Kidney glomerular epithelial cell (primary cell): ENCODE results near the gene TAX1BP3.
A peak's percentile ranks its signal among the peaks of the same experiment; 100 is the strongest.
"Not testable (repeated sequence)": the region's sequence is repeated elsewhere in the genome, so short reads cannot be mapped to it uniquely, and the experiment has no call there.

Experiments
- DNase-seq: peaks from one replicate; lab custom pipeline; 2025; lab: John Stamatoyannopoulos, UW

The TAX1BP3 gene, protein sequence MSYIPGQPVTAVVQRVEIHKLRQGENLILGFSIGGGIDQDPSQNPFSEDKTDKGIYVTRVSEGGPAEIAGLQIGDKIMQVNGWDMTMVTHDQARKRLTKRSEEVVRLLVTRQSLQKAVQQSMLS

DNA sequence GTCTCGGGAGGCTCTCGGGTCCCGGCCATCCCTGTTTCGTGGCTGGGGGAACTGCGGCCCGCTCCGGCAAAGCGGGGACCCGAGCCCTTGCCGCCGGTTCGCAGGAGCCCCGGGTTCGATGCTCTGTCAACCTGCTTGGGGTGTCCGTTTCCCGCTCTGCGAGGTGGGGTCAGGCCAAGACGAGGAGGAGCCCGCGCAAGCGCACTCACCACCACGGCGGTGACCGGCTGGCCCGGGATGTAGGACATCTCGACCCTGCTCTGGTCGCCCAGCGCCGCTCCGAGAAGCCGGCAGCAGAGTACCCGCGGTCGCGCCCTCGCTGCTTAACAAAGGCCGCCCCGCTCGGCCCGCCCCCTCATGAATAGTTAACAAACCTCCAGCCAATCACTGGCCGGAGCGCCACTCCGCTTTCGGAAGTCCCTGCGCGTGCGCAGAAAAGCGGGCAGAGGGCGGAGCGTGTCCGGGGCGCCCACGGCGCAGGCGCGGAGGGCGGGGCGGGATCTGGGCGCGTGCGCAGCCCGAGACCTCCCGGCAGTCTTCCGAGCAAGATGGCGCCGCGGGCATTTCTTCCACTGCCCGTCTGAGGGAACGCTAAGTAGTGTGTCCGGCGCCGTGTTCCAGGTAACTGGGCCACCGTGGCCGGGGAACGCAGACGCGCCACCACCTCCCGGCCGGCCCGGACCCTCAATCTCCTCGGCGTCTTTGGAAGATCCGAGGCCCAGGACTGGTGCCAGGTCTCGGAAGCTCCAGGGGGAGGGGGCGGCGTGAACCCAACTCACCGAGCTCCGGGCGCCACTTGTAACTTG is at the start of gene TAX1BP3, which contains the start of gene EMC6:
TSS of gene TAX1BP3 (minus strand) at position 300 of the 806 bp plus-strand sequence. CDS start at position 248, 52 bp downstream.
TSS of gene EMC6 (plus strand) at position 534 of the 806 bp plus-strand sequence. CDS start 335 bp downstream, outside the sequence.
- peak; percentile 94 for DNase-seq

DNA sequence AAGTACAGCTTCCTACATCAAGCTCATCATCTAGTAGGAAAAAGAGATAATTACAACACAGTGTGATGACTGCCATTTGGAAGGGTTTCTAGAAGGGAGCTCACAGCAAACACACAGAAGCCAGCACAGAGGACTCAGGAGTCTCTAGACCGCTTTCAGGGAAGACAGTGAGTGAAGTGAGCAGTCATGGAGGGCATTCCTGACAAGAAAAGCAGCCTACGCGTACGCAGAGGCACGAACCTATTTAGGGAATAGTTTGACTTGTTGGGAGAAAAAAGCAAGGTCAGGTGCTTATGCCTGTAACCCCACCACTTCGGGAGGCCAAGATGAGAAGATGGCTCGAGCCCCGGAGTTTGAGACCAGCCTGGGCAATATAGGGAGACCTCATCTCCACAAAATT is 46.9 kb upstream of the TAX1BP3 start:
- DNase-seq: no peak

DNA sequence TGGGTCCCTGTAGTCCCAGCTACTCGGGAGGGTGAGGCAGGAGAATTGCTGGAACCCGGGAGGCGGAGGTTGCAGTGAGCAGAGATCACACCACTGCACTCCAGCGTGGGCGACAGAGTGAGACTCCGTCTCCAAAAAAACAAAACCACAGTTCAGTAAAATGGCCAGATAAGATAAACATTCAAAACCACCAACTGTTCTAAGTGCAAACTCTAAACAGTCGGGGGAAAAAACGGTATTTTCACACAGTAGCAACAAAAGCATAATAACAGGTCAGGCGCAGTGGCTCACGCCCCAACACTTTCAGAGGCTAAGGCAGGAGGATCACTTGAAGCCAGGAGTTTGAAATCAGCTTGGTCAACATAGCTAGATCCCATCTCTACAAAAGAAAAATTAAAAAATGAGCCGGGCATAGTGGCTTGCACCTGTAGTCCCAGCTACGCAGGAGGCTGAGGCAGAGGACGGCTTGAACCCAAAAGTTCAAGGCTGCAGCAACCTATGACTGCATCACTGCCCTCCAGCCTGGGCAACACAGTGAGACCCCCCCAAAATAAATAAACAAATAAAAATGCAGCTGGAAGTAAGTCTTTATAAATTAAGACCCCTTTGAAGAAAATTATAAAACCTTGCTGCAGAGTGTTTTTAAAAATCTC is 44.6 kb upstream of the TAX1BP3 start:
- no peak for DNase-seq

DNA sequence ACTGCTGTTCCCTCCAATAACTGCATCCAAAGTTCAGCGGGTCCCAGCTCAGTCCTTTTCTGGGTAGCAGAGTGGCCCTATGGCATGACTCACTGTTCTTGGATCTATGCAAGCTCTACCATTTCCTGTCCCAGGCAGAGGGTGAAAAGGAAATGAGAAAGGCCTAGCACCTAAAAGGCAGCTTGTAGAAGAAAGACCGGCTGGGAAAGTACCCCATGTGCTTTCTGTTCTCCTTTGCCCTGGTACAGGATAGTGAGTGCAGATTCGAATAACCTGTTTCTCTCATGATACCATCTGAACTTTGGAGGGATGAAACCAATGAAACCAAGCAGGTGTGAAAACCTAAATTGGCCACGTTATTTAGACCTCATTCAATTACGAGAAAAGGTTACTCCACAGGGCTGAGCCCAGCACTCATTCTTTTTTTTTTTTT is 42.6 kb upstream of the TAX1BP3 start:
- DNase-seq: no peak

DNA sequence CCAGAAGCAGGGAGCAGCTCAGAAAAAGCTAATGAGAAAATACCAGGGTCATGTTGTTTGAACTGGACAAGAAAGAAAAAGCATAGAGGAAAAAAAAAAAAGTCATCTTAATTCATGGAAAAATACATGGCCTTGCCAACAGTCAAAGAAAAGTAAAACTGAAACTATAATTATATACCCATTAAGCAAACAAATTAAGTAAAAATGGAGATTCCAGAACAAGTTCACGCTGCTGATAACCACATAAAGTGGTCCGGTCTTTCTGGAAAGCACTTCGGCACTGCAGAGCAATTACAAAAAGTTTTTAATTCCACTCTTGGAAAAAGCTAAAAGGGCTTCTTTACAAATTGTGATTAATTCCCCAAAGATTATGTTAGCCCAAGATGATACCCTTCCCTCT is 40.0 kb upstream of the TAX1BP3 start:
- no peak for DNase-seq

DNA sequence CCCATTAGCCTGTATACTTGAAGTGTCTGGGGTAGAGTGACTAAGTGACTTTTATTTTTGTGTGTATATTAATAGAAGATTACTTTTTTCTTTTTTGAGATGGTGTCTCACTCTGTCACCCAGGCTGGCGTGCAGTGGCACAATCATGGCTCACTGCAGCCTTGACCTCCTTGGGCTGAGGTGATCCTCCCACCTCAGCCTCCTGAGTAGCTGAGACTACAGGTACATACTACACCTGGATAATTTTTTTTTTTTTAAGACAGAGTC is 37.3 kb upstream of the TAX1BP3 start:
- DNase-seq: not testable (repeated sequence)

DNA sequence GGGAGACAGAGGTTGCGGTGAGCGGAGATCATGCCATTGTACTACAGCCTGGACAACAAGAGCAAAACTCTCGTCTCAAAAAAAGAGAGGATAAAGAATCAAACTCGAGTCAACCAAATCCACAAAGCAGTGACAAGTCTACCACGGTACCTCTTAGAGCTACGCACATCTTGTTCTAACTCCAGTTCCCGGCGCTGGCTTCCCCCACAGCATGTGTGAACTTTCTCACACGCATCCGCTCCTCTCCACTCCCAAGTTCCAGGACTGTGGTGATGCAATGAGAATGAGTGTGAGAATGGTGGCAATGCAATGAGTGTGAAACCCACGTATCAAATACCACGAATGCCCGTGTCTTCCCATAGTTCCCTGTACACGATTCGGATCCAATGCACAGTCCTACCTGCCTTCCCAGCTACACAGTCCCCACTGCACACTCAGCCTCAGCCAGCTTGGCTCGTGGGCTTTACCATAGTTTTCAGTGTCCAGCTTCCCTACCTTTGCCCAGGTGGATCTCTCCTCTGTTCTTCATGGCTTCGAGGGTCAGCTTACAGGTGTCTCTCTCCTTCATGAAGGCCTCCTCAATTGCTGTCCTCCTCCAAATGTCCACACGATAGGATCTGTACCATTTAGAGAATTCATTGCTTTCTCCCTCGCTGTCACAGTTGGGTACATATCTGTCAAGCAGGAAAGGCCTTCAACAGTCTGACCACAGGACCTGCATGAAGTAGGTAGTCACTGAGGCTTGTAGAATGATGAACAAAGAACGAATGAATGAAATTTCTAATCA is 36.7 kb upstream of the TAX1BP3 start:
- DNase-seq: no peak

DNA sequence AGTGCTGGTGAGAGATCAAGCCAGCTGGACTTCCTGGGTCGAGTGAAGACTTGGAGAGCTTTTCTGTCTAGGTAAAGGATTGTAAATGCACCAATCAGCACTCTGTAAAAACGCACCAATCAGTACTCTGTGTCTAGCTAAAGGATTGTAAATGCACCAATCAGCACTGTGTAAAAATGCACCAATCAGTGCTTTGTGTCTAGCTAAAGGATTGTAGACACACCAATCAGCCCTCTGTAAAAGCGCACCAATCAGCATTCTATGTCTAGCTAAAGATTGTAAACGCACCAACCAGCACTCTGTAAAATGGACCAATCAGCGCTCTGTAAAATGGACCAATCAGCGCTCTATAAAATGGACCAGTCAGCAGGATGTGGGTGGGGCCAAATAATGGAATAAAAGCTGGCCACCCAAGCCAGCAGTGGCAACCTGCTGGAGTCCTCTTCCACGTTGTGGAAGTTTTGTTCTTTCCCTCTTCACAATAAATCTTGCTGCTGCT is 33.7 kb upstream of the TAX1BP3 start:
- not testable (repeated sequence) for DNase-seq

DNA sequence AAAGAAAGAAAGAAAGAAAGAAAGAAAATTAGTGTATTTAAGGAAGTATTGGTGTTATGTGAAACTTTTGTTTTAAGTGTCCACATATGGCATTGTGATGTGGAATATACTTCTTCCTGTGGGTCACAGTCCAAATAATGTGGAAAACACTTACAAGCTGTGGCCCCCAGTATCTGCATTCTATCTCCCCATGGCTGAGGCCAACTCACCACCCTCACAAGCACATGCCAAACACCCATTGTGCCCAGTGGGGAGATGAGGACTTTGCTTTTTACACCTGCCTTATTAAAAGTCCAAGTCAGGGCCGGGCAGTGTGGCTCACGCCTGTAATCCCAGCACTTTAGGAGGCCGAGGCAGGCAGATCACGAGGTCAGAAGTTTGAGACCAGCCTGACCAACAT is 31.6 kb upstream of the TAX1BP3 start:
- no peak for DNase-seq

DNA sequence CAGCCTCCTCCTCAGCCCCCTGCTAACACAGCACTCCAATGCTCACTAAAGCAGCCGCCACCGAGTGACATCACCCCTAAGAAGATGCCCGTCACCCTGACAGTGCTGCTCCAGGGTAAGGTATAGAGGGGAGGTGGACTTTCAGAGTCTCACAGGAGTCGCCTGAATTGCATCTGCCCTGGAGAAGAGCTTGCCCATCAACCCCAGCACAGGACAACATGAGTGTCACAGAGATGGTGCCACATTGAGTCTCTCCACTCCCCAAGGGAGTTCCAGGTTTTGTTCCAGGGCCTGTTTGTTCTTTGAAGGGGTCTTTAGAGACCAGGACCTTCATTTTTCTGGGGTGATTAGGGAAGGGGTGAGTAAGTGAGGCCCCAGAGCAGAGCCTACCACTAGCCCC is 29.8 kb upstream of the TAX1BP3 start:
- DNase-seq: no peak

DNA sequence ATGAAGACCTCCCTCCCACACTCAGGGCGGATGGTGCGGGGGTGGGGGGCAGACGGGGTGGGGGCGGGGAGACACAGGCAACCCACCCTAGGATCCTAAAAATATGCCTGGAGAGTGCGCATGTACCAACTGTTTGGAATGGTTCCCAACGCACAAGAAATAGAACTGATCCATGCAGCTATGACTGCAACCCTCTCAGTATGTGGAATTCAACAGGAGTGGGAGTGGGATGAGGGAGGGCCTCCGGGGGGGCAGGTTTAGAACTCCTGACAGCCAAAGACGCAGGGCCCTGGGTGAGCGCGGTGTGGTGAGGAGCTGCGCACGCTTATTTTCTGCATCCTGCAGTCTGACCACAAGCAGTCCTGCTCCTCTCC is 28.7 kb upstream of the TAX1BP3 start:
- no peak for DNase-seq

DNA sequence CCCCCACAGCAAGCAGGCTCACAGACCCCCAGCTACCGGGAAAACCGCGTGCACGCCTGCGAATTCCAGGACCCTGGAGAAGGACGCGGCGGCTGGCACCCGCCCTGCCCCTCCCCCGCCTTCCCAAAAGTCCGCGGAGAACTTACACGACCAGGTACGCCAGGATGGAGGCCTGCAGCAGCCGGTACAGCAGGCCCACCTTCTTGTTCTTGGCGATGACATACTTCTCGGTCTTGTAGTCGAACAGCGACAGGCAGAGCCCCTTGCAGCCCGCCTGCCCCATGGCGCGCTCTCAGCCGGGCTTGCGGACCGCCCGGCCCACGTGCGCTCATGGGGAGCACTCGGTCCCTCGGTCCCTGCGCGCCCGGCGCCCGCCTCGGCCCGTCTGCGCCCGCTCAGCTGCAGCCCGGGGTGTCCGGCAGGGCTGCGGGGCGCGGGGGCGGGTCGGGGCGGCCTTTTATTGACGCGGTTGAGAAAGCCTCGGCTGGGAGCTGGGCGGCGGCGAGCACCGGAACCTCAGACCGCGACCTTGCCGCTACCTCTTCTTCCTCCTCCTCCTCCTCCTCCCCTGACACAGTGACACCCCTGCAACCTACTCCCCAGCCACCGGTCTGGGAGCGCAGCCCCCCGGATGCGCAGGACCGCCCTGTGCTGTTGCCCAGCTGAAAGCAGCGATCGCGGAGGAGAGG is 27.5 kb upstream of the TAX1BP3 start, which contains the start of gene P2RX5:
TSS of gene P2RX5 (minus strand) at position 433 of the 689 bp plus-strand sequence. CDS start at position 283, 150 bp downstream.
- no peak for DNase-seq

DNA sequence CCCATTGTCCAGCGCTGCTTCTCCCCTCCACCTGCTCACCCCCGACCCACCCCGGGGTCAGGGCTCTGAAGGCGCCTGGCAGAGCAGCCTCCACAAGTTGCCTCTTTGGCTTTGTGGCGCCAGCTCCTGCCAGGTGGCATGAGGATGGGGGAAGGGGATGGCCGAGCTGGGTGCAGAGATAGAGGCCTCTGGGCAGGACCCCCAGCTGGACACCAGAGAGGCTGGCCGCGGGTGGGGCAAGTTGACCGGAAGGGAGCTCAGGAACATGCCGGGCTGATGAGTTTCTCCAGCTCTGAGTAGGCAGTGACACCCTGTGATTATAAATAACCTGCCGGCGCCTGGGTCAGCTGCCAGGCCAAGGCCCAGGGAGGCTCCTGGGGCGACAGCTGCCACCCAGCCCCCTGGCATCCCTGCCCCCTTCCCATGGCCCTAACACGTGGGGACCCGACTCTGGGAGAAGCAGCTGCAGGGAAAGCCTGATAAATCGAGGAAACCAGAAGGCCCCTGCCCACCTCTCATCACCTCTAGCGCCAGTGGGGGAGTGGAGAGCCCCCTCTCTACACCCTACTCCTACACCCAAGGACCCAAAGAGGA is 26.8 kb upstream of the TAX1BP3 start:
- DNase-seq: no peak

DNA sequence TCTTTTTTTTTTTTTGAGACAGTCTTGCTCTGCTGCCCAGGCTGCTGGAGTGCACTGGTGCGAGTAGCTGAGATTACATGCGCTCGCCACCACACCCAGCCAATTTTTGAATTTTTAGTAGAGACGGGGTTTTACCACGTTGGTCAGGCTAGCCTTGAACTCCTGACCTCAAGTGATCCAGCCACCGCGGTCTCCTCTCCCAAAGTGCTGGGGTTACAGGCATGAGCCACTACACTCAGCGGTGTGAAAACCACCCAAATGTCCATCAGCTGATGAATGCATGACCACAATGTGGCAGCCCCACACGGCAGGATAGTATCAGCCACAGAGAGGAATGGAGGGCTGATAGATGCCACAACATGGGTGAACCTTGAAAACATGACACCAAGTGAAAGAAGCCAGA is 25.5 kb upstream of the TAX1BP3 start:
- DNase-seq: no peak

DNA sequence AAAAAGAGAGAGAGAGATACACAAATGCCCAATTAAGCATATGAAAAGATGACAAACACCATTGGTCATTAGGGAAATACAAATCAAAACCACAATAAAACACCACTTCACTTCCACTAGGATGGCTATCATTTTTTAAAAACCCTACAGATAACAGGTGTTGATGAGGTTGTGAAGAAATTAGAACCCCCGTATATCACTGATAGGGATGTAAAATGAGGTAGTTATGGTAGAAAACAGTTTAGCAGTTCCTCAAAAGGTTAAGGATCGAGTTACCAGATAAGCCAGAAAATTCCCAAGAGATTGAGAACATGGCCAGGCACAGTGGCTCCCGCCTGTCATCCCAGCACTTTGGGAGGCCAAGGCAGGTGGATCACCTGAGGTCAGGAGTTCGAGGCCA is 24.8 kb upstream of the TAX1BP3 start:
- no peak for DNase-seq

DNA sequence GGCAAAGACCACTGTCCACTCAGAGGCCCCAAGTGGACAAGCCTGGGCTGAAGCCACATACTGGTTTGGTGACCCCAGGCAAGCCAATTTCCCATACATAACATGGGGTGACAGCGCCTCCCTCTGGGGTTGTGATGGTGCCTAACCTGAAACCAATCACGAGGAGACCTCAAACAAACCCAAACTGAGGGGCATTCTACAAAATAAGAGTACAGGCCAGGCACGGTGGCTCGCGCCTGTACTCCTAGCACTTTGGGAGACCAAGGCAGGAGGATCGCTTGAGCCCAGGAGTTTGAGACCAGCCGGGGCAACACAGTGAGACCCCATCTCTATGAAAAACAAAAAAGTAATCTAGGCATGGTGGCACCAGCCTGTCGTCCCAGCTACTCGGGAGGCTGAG is 24.0 kb upstream of the TAX1BP3 start:
- DNase-seq: no peak

DNA sequence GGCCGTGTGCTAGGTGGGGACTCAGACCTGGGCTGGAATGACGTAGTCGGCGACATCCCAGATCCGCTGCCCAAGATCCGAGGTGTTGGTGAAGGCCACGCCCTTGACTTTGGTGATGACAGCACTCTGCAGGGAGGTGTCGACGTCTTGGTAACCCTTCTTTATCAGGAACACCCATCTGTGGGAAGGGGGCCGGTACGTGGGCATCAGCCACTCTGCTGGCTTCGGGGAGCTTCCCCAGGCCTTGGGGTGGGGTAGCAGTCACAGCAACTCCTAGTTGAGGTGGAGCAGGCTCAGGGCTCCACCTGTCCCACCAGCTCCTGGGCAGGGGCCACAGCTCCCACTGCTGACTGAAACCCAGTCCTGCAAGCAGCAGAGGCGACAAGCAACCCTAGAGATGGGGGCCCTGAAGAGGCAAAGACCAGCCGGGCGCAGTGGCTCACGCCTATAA is 23.3 kb upstream of the TAX1BP3 start:
- no peak for DNase-seq

DNA sequence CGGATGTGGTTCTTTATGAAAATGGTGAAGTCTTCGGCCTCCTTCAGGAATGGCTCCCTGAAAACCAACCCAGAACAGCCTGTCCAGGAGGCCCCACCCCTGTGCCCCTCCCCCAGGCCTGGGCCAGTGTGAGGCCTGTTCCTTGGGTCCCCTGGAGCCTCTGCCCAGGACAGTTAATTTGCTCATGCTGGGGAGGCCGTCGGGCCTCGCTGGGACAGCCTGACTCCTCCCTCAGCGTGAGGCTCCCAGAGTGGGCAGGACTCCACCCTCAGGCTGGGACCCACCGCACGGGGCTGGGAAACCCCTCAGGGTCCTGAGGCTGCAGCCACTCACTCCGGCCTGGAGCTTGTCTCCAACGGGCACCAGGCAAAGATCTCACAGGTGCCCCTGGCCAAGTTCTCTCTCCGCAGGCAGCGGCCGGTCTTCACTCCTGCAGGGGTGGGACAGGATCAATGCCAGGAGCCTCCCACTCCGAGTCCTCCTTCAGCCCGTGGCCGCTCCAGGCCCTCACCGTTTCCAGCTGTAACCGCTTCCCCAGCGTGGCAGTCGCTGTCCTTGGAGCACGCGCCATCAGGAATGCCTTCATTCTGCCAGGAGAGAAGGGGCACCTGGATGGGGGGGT is 21.8 kb upstream of the TAX1BP3 start:
- DNase-seq: no peak

DNA sequence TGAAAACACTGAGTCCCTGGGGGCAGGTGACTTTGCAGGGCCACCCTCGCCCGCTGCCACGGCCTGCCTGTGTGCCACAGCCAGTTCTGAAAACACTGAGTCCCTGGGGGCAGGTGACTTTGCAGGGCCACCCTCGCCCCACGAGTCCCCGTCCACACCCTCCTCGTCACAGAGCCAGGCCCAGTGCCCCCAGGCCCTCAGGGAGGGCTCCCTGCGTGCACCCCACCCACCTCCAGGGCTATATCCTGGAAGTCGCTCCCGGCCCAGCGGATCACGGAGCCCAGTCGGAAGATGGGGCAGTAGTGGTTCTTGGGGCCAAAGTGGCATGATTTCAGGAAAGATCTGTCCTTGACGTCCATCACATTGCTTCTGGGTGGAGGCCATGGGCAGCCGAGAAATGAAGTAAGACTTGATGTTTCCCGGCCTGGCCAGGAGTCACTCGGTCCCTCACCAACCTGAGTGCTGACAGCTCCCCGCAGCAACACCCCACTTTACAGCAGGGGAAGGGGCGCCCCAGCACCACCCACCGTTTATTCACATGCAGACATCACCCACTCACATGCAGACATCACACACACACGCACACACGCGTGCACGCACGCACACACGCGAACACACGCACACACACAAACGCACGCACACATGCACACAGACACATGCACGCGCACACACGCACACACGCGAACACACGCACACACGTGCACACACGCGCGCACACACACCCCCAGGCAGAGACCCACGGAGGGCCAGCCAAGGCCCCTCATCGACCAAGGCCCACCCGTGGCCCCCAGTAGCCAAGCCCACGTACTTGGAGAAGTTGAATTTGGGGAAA is 21.1 kb upstream of the TAX1BP3 start:
- no peak for DNase-seq

DNA sequence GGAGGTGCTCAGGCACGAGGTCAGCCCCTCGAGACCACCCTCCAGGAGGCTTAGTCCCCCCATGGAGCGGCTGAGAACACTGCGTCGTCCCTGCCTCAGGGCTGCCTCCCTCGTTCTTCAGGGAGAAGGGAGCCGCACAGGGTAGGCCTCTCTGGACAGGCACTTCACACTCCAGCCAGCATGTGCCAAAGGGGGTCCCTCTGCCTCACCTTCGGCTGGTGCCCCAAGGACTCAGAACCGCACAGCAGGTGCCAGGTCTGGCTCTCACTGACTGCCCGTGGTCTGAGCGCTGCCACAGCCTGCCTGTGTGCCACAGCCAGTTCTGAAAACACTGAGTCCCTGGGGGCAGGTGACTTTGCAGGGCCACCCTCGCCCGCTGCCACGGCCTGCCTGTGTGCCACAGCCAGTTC is 20.5 kb upstream of the TAX1BP3 start:
- no peak for DNase-seq
